ENCODE measurements around the gene DCC.

Gene DCC

GRCh38 chr18:53253789-53254188, 913.8 kb downstream of the DCC start:
- Histone ChIP-seq H3K27me3 (ENCODE audit: control insufficient read depth, insufficient read depth, low read length) (no peaks in the 10 kb centered on the region), H3K36me3 (ENCODE audit: control insufficient read depth, insufficient read depth, low read length) (no peaks in the 10 kb centered on the region), H3K4me3 (ENCODE audit: low read depth, low read length) (no peak overlapping the region), H3K4me1 (no peaks in the 10 kb centered on the region), H3K79me2 (no peaks in the 10 kb centered on the region), H3K9ac (no peak overlapping the region), H3K9me3 (ENCODE audit: control insufficient read depth, low read length) (no peaks in the 10 kb centered on the region), H3K27ac (no peak overlapping the region), H2AFZ (no peak overlapping the region), H3K4me2 (ENCODE audit: low read length) (no peak overlapping the region)
- no peak for TF ChIP-seq CTCF (IDR thresholded peaks at IDR 0.05)

- Histone ChIP-seq H3K4me3 (ENCODE audit: low read depth, low read length) (no peak overlapping the region), H3K27me3 (ENCODE audit: control insufficient read depth, insufficient read depth, low read length) (no peaks in the 10 kb centered on the region), H3K9ac (no peak overlapping the region), H2AFZ (no peak overlapping the region), H3K9me3 (ENCODE audit: control insufficient read depth, low read length) (no peaks in the 10 kb centered on the region), H3K79me2 (no peaks in the 10 kb centered on the region), H3K27ac (no peak overlapping the region), H3K36me3 (ENCODE audit: control insufficient read depth, insufficient read depth, low read length) (no peaks in the 10 kb centered on the region), H3K4me2 (ENCODE audit: low read length) (no peak overlapping the region), H3K4me1 (no peaks in the 10 kb centered on the region)
- TF ChIP-seq CTCF (IDR thresholded peaks at IDR 0.05), result no peak
Measured at GRCh38 chr18:53254265-53254664, 914.3 kb downstream of the DCC start.

- TF ChIP-seq CTCF (IDR thresholded peaks at IDR 0.05), result no peak
- H3K9me3 ChIP-seq (ENCODE audit: control insufficient read depth, low read length), result no peaks in the 10 kb centered on the region
- H3K27ac ChIP-seq, result no peak overlapping the region
- no peak overlapping the region for H3K9ac ChIP-seq
- no peaks in the 10 kb centered on the region for H3K27me3 ChIP-seq (ENCODE audit: control insufficient read depth, insufficient read depth, low read length)
- H3K4me2 ChIP-seq (ENCODE audit: low read length), result no peak overlapping the region
- no peak overlapping the region for H2AFZ ChIP-seq
- H3K4me3 ChIP-seq (ENCODE audit: low read depth, low read length), result no peak overlapping the region
- no peaks in the 10 kb centered on the region for H3K79me2 ChIP-seq
- no peaks in the 10 kb centered on the region for H3K36me3 ChIP-seq (ENCODE audit: control insufficient read depth, insufficient read depth, low read length)
- H3K4me1 ChIP-seq, result no peaks in the 10 kb centered on the region
Measured at GRCh38 chr18:53261241-53261640, 921.2 kb downstream of the DCC start.

- Histone ChIP-seq H3K4me2 (ENCODE audit: low read length) (no peak overlapping the region), H3K9ac (no peak overlapping the region), H3K27ac (no peak overlapping the region), H3K27me3 (ENCODE audit: control insufficient read depth, insufficient read depth, low read length) (no peaks in the 10 kb centered on the region), H3K4me1 (no peaks in the 10 kb centered on the region), H2AFZ (no peak overlapping the region), H3K4me3 (ENCODE audit: low read depth, low read length) (no peak overlapping the region), H3K79me2 (no peaks in the 10 kb centered on the region), H3K36me3 (ENCODE audit: control insufficient read depth, insufficient read depth, low read length) (no peaks in the 10 kb centered on the region), H3K9me3 (ENCODE audit: control insufficient read depth, low read length) (no peaks in the 10 kb centered on the region)
- TF ChIP-seq CTCF (IDR thresholded peaks at IDR 0.05), result no peak
Measured at GRCh38 chr18:53266850-53267249, 926.9 kb downstream of the DCC start.

- no peaks in the 10 kb centered on the region for H3K79me2 ChIP-seq
- no peak overlapping the region for H3K4me2 ChIP-seq (ENCODE audit: low read length)
- no peaks in the 10 kb centered on the region for H3K36me3 ChIP-seq (ENCODE audit: control insufficient read depth, insufficient read depth, low read length)
- H3K4me1 ChIP-seq, result no peaks in the 10 kb centered on the region
- no peaks in the 10 kb centered on the region for H3K9me3 ChIP-seq (ENCODE audit: control insufficient read depth, low read length)
- no peak overlapping the region for H3K4me3 ChIP-seq (ENCODE audit: low read depth, low read length)
- H3K27me3 ChIP-seq (ENCODE audit: control insufficient read depth, insufficient read depth, low read length), result no peaks in the 10 kb centered on the region
- TF ChIP-seq CTCF (IDR thresholded peaks at IDR 0.05), result no peak
- no peak overlapping the region for H3K9ac ChIP-seq
- no peak overlapping the region for H2AFZ ChIP-seq
- H3K27ac ChIP-seq, result no peak overlapping the region
Measured at GRCh38 chr18:53268455-53268854, 928.5 kb downstream of the DCC start.
